GM06990 (cell line): ENCODE measurements around the gene NPR3.

Experiments
- DNase-seq: peaks from one replicate; pipeline ENCODE4 v3.0.0-alpha.2; 2011; ENCODE audit not compliant: insufficient read length; ENCODE audit errors: extremely low read depth
- H3K27me3 ChIP-seq: replicated peaks from 2 replicates; pipeline ENCODE4 v1.6.0; 2011; ENCODE audit warnings: low read length; ENCODE audit not compliant: control insufficient read depth, insufficient read depth
- H3K36me3 ChIP-seq: 2 replicates; pipeline ENCODE4 v1.5.1; 2011; ENCODE audit warnings: low read length; ENCODE audit not compliant: control insufficient read depth, insufficient read depth
- H3K4me3 ChIP-seq: replicated peaks from 2 replicates; pipeline ENCODE4 v1.5.1; 2011; ENCODE audit warnings: low read depth, mild to moderate bottlenecking, control low read depth, low read length
- TF ChIP-seq, protein P1 (sequence below): IDR thresholded peaks from 2 replicates; pipeline ENCODE4 v1.5.1; 2011; ENCODE audit warnings: low read length, control low read depth, mild to moderate bottlenecking, inconsistent platforms; ENCODE audit not compliant: insufficient read depth, poor library complexity, severe bottlenecking

Gene NPR3, protein sequence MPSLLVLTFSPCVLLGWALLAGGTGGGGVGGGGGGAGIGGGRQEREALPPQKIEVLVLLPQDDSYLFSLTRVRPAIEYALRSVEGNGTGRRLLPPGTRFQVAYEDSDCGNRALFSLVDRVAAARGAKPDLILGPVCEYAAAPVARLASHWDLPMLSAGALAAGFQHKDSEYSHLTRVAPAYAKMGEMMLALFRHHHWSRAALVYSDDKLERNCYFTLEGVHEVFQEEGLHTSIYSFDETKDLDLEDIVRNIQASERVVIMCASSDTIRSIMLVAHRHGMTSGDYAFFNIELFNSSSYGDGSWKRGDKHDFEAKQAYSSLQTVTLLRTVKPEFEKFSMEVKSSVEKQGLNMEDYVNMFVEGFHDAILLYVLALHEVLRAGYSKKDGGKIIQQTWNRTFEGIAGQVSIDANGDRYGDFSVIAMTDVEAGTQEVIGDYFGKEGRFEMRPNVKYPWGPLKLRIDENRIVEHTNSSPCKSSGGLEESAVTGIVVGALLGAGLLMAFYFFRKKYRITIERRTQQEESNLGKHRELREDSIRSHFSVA

DNA sequence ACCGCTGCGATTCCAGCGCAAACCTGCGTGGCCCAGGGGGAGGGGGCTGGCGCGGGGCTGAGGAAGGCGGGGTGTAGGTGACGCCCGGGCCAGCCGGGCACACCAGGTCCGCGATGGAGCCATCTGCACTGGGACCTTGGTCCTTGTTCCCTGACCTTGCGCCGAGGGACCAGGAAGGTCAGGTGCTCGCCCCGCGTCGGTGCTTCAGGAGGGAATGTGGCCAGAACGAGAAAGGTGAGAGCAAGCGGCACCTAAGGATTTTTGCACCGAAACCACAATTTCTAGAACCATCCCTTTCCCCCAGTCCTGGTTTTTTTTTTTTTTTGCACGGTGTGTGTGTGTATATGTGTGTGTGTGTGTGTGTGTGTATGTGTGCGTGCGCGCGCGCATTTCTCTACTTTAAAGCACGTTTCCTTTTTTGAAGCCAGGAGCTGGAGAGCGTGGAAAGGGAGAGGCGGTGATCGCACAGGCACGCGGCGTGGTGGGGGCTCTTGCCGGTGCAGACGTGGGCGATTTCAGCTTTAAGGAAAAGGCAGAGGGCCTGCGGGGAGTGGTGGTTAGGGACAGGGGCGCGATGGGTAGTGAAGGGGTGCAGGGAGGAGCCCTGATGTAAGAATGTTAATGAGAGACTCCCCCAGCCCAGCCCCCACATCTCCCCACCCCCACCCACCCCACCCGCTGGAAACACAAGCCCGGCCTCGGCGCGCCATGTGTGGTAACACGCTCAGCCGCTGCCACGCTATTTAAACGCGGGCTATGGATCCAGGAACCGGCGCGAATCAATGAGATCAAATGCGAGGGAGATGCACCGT, at the start of gene NPR3:
Gene NPR3 (plus strand): TSS at position 772 of the 812 bp plus-strand sequence. CDS start 456 bp downstream, outside the sequence.
- TF ChIP-seq, protein P1, sequence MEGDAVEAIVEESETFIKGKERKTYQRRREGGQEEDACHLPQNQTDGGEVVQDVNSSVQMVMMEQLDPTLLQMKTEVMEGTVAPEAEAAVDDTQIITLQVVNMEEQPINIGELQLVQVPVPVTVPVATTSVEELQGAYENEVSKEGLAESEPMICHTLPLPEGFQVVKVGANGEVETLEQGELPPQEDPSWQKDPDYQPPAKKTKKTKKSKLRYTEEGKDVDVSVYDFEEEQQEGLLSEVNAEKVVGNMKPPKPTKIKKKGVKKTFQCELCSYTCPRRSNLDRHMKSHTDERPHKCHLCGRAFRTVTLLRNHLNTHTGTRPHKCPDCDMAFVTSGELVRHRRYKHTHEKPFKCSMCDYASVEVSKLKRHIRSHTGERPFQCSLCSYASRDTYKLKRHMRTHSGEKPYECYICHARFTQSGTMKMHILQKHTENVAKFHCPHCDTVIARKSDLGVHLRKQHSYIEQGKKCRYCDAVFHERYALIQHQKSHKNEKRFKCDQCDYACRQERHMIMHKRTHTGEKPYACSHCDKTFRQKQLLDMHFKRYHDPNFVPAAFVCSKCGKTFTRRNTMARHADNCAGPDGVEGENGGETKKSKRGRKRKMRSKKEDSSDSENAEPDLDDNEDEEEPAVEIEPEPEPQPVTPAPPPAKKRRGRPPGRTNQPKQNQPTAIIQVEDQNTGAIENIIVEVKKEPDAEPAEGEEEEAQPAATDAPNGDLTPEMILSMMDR, result no peak
- peak; percentile 20 for DNase-seq
- Histone ChIP-seq H3K27me3 (peaks cover 5% of the 10 kb centered on the region), H3K36me3 (no peaks in the 10 kb centered on the region), H3K4me3 (peak within 1 kb of the TSS; percentile 55)

DNA sequence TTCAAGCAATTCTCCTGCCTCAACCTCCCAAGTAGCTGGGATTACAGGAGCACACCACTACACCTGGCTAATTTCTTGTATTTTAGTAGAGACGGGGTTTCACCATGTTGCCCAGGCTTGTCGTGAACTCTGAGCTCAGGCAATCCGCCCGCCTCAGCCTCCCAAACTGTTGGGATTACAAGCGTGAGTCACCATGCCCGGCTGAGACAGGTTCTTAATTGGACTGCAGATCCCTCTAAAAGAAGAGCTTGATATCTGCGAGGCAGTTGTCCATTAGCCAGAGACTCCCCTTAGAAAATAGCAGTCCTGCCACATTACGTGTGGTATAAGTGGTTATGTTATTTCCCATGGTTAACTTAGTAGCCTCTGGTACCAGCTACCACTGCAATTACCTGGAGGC, 46.6 kb upstream of the NPR3 start:
- no peak for DNase-seq
- Histone ChIP-seq H3K27me3 (no peaks in the 10 kb centered on the region; the same call in 1 of the 2 replicates), H3K4me3 (no peak overlapping the region), H3K36me3 (no peaks in the 10 kb centered on the region)
- TF ChIP-seq, protein P1, result no peak

DNA sequence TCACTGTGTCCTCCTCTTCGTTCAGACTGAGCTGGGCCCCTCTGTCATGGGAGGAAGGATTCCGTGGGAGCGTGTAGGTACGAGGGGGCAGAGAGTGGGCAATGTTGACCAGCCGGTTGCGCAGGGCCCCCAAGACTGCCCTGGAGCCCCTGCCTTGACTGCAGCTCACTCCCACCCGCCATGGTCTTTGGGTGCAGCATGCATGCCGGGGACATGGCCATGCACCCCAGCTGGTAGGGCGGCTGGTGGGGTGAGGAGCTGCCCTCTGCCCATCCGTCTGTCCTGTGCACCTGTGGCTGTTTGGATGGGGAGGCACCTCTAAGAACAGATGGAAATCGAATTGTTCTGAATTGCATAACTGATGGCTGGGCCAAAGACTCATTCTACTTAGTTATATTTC, 42.6 kb upstream of the NPR3 start:
- Histone ChIP-seq H3K27me3 (no peaks in the 10 kb centered on the region; the same call in 1 of the 2 replicates), H3K36me3 (no peaks in the 10 kb centered on the region), H3K4me3 (no peak overlapping the region)
- TF ChIP-seq, protein P1, result no peak
- DNase-seq, result no peak

DNA sequence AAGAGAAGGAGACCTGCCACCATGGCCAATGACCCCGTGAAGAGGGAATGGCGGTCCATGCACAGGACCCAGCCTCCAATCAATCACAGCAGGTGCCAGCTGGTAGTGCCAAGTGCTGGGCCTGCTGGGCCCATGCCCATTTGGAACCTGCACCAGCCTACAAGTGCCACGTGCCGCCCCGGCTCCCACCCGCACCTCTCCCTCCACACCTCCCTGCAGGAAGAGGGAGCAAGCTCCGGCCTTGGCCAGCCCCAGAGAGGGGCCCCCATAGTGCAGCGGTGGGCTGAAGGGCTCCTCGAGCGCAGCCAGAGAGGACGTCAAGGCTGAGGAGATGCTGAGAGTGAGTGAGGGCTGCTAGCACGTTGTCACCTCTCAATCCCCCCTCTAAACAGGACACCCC, 37.8 kb upstream of the NPR3 start:
- no peak for DNase-seq
- Histone ChIP-seq H3K36me3 (no peaks in the 10 kb centered on the region), H3K27me3 (no peaks in the 10 kb centered on the region; the same call in 1 of the 2 replicates), H3K4me3 (no peak overlapping the region)
- TF ChIP-seq, protein P1, result no peak

DNA sequence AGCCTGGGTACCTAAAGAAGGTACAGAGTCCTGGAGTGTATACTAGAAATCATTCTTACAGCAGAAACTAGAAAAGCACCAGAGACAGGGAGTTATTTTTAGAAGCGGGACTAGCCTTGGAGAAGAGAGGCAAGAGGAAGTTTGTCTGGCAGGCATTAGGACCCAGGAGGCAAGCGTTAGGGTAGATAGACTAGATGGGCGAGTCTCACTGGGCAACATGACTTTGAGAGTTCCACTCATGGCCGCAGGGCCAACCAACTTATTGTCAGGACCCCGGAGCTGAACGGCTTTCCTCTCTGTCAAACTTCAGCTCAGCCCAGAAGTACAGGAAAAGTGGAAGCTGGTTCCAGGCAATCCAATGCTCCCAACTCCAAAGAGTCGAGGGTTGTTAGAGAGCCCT, 34.1 kb upstream of the NPR3 start:
- no peak for DNase-seq
- Histone ChIP-seq H3K36me3 (no peaks in the 10 kb centered on the region), H3K27me3 (no peaks in the 10 kb centered on the region), H3K4me3 (no peak overlapping the region)
- TF ChIP-seq, protein P1, result no peak
